ENCODE measurements around the gene KIAA2012.

DNA sequence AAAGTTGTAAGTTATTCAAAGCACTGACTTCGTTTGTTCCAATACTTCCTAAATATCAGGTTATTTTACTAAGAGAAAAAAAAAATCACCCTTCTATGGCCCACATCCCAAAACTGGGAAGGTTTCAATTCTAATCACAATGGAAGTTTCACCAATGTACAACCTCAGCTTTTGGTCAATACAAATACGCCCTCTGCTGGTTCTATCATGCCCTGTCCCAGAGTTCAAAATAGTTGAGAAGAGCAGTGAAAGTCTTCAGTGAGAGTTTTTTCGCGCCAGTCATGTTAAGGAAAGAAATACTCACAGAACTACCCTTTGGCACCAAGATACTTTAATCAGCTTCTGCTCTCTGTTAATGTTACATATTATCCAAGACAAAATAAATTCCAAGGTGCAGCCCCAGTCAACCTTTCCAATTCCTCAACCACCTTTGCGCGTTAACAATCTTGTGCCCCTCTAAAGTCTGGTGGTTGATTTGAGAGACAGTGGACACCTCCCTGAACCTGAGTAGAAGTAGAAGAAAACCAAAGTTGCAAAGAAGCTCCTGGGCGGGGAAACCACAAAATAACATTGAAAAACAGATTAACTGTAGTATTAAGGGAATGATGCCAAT lies 105.4 kb downstream of the KIAA2012 start:
- TF ChIP-seq CREB1 (IDR thresholded peaks at IDR 0.05; ENCODE audit: low read depth) (no peak), EGR1 (IDR thresholded peaks at IDR 0.05) (no peak), RAD21 (IDR thresholded peaks at IDR 0.05; ENCODE audit: low read depth) (peak; percentile 92), ZBTB7A (IDR thresholded peaks at IDR 0.05; ENCODE audit: low read depth) (no peak), TAF1 (IDR thresholded peaks at IDR 0.05; ENCODE audit: low read depth) (no peak), CEBPB (IDR thresholded peaks at IDR 0.05) (no peak)
